ENCODE data around the gene AGBL1.

Gene AGBL1

DNA sequence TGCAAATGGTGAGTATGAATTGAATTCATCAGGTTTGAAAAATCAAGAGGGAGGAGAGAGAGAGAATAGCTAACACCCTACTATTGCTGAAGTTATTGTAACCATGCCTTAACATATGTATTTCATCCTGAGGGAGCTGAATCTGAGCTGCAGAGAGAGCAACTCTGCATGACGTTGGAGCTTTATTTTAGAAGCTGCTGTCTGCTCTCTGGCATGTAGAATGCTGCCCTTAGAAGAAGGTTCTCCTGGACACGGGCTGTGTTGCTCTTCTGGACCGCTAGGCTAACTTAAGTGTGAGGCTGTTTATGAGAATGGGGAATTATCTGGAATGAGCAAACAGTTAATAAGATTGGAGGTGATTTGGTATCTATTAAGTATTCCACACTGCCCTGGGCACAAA, 814.6 kb downstream of the AGBL1 start:
- in situ Hi-C loops (cut with MboI; ENCODE audit: low sequenced_read_pairs): no loop called here

DNA sequence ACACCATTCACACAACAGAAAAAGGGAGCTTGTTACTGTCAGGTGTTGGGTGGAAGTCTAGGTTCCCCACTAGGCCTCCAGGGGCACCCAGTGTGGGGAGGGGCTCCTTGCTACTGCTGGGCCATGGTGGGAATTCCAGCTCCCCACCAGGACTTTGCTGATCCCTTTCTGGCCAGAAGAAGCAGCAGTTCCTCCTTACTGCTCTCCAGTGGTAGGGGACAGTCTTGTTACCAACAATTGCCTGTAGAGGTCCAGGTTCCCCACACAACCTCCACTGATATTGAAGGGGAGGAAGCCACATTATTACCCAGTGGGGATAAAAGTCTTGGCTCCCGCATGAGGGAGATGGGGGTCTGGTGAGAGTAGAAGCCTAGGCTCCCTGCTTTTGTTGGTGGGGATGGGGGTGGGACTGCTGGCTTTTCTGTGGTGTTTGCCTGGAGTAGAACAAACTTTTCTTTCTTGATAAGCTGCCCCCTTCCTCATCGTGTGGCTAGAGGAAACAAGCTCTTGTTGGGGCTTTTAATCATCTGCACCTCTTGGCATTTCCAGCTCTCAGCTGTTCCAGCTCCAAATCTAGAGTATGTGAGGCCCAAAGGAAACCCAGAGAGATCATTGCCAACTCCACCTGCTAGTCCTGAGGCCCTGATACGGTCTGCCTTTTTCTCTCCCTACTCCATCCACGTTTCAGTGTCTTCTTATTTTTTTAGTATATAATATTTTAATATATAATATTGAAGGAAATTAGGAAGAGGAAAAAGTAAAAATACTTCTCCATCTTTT, 824.2 kb downstream of the AGBL1 start:
- in situ Hi-C loops (cut with MboI; ENCODE audit: low sequenced_read_pairs): no loop called here

DNA sequence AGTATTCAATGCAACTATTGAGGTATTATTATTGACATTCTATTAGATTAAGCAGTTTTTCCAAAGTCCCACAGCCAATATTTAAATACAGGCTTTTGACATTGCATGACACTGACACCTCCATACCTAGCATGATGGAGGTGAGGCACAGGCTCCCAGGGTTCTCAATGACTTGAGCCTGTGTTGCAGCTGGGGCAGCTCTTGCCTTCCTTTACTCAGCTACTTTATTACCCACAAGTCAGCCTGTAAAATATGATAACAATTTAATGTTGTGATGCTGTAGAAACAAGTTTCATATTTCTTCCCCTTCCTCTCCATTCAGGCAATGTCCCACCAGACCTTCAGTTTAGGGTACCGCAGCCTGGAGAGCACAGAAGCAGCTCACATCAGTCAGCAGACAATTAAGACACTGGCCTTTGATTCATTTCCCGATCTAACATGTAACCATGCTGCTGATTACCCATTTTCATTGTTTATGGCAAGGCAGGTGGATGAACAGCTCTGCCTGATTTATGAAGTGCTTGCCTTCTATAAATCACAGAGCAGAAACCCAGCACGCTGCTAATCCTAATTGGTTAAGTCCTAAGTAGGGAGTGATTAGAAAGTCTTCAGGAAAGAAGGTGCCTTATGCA, 826.1 kb downstream of the AGBL1 start:
- in situ Hi-C loops (cut with MboI; ENCODE audit: low sequenced_read_pairs): no loop called here

DNA sequence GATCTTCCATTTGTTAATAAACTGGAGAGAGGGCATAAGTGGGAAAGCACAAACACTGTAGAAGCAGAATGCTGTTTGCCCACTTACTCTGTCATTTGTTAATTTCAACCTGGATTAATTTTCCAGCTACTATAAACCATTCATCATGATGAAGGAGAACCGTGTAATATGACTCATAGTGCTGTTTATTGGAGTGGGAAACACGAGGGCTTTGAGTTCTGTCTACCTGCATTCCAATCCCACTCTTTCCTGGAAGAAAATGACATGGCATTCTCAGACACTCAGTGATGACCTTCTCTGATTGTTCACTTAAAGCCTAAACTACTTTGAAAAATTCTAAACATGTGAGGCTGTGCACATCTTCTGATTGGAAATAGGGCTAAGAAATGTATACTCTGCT, 826.7 kb downstream of the AGBL1 start:
- in situ Hi-C loops (cut with MboI; ENCODE audit: low sequenced_read_pairs): no loop called here

DNA sequence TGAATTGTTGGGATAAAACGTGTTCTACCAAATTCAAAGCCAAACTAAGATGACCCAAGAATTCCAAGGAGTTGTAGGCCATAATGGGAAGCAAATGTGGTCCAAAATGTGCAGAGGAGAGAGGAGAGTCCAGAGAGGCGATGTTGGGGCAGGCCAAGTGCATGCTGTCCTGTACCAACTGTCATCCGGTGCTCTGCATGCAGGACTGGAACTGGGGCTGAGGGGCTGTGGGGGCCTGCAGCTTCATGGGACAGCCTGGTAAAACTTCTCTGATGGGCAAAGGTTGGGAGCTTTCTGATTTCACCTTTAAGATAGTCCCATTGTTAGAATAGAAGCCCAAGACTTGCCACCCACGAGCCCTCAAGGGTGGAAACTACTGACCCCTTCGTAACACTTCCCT, 831.4 kb downstream of the AGBL1 start:
- in situ Hi-C loops (cut with MboI; ENCODE audit: low sequenced_read_pairs): no loop called here

DNA sequence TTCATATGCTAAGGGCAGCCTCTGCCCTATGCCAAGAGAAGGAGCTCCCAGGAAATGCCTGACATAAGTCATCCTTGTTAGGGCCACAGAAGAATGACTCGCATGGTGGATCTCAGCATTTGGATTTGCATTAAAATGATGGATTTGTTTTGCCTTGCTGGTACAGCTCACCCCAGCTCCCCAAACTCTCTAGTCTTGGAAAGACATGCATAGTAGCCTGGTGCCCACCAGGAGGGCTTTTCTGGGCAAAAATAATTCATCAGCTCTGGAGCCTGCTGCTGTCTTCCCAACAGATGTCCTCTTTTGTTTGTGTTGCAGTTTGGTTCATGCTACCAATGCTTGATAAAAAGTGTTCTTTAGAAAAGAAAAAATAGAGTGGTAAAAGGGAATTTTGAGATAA, 833.0 kb downstream of the AGBL1 start:
- in situ Hi-C loops (cut with MboI; ENCODE audit: low sequenced_read_pairs): no loop called here

DNA sequence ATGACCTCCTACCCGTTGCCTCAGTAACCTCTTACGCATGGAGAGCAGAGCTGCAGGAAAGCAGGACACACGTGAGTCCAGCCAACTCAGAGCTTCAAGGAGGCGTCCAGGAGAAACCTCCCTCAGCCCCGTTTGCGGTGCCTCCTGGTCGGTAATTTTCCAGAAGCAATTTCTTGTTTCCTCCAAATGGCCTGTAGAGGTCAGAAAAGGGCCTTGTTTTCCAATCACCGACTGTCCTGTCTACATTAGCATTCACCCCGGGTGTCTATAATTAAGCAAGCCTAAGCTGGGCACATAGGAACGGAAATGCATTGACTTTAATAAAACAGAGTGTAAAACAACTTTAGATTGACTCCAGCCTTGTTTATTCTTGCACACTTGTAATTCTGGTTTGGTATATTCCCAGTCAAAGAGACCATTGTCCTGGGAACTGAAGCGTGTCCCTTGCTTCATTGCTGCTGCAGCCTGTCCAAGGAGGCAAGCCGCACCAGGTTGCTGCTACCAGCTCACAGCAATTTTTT, 836.2 kb downstream of the AGBL1 start:
- in situ Hi-C loops (cut with MboI; ENCODE audit: low sequenced_read_pairs): no loop called here

DNA sequence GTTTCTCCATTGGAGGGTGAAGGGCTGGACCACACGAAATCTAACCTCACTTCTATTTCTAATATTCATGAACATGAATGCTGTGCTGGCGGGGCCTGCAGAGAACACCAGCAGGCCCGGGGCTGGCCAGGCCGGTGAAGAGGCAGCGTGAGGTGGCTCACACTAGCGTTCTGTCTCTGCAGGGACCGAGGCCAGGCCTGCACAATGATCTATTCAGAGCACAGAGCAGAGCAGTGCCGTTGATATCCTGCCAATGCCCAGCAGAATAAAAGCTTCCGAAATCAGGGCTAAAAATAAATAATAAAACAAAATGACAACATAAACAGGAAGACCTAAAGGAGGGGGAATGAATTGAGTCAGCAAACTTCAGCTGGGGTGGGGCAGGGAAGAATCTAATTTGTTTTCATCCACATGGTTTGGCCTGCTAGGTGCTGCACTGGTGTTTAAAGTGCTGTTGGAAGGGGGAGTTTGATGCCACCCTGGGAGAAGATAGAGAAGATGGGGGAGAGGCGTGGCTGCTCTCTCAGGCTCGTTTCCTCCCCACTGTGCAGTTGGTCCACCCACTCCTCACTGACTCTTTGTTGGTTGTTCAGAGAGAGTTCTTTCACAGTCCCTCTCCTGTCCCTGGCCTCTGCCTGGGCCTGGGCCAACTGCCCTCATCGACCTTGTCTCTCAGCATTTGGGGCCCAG, 837.1 kb downstream of the AGBL1 start:
- in situ Hi-C loops (cut with MboI; ENCODE audit: low sequenced_read_pairs): no loop called here

DNA sequence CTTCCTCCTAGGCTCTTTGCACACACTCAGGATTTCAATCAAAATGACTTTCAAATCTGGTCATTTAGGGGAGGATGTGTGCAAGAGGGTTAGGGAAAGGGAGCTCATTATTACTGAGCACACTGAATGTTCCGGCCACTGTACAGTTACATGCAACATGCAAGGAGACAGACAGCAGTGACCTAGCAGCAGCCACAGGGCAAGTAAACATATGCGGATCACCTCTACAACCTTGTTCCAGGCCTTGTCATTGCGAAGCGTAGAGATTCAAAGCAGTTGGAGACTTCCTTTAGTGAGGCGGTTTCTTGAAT, 837.6 kb downstream of the AGBL1 start:
- in situ Hi-C loops (cut with MboI; ENCODE audit: low sequenced_read_pairs): no loop called here

DNA sequence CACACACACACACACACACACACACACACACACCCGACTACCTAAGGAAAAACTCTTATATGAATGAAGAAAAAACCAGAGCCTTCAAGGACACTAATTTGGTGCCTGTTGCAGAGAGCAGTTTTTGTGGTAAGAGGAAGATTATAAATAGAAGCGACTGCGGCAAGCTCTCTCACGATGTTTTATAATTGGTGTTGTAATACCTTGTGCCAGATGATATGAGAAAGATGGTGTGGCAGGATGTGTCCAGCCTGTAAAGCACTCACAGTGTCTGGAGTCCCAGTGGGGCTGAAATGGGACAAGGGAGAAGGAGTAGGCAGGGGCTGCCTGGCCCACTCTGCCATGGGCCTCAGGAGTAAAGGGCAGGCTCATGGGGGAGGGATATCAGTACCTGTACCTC, 839.9 kb downstream of the AGBL1 start:
- in situ Hi-C loops (cut with MboI; ENCODE audit: low sequenced_read_pairs): no loop called here

DNA sequence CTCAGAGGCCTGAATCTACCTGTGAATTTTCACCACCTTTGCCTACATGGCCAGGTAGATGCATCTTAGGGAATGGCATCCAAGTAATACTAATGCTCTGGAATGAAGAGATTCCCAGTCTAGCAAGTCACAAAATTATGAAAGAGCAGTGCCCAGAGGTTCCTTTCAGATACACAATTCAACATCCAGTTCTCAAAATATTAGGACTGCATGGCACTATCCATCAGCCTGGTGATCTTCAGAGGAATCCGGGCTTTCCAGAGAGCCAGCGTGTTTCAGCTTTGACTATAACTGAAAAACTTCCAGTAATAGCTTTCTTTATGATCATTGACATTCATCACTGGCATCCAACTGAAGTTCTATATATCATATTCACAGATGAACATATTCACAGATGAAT, 849.8 kb downstream of the AGBL1 start:
- in situ Hi-C loops (cut with MboI; ENCODE audit: low sequenced_read_pairs): no loop called here

DNA sequence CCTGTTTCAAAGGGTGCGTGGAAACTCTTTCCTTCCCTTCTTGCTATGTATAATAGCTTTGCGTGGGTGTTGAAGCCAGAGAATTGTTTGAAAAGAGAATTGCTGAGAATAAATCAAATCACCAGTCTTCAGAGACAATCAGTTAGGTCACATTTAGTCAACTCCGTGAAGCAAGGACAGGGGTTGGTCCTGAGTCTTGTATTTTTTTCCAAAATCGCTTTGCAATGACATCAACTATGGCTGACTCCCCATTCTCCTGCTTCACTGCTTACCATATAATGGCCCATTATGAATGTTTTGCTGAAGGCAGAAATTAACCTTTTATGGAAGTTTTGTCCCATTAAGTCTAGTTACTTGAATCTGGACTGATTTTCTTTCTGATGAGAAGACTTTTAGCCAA, 852.8 kb downstream of the AGBL1 start:
- in situ Hi-C loops (cut with MboI; ENCODE audit: low sequenced_read_pairs): no loop called here

DNA sequence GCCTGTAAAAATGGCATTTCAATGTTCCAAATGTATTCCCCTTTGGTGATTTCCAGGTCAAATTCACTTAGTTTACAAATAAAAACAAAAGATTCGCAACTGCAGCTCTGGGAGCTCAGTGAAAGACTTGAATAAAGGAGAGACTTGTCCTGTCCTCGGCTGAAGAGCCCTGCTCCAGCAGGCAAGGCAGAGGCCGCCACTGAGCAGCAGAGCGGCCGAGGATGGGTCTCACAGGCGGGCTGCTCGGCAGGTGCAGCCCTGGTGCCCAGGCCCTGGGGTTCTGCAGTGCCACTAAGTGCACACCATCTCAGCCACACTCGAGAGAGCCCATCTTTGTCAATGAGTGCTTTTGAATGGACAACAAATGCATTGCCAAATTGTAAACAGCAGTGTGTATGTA, 856.2 kb downstream of the AGBL1 start:
- in situ Hi-C loops (cut with MboI; ENCODE audit: low sequenced_read_pairs): no loop called here

DNA sequence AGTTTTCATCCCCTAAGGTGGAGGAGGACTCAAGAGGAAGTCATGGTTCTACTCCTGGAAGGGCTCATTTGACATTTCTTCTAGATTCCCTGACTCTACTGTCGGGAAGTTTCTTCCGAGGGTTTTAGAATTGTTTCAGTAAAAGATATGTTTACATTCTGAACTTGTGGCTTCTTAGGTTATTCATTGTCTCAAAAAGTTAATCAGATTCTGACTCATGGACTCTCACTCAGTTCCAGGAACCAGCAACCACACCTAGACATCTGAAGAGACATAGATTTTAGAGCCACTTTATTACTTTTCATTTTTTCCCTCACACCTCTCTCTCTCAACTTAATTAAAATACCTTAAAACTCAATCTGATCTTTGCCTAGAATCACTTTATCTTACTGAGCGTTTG, 862.6 kb downstream of the AGBL1 start:
- in situ Hi-C loops (cut with MboI; ENCODE audit: low sequenced_read_pairs): no loop called here

DNA sequence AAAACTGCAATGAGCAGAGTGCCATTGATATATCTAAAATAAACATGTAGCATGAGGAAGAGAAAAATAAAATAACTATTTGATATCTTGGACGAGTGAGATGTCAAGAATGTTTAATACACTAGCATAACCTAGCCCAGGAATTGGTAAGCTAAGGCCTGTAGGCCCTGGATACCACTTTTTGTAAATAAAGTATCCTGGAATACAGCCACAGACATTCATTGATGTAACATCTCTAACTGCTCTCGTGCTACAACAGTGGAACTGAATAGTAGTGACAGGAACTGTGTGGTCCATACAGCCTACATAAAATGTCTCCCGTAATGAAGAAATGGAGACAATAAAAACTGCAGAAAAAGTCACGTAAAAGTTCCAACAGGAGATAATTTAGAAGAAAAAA, 869.0 kb downstream of the AGBL1 start:
- in situ Hi-C loops (cut with MboI; ENCODE audit: low sequenced_read_pairs): no loop called here

DNA sequence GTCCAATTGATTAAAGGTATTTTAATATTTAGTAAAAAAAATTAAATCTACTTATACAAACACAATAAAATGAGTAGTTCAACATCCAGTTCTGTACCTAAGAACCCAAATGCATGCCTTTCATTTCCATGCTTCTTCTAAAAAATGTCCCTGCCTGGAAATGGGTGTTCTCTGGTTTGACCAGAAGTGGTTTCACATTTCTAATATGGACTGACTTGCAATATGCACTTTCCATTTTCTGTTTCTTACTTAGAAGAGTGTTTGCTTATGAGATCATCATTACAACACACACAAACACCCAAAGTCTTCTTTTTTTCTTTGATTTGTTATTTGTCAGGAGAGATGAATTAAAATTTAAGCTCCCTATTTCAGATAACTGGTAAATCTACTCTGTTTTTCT, 879.6 kb downstream of the AGBL1 start:
- in situ Hi-C loops (cut with MboI; ENCODE audit: low sequenced_read_pairs): no loop called here

DNA sequence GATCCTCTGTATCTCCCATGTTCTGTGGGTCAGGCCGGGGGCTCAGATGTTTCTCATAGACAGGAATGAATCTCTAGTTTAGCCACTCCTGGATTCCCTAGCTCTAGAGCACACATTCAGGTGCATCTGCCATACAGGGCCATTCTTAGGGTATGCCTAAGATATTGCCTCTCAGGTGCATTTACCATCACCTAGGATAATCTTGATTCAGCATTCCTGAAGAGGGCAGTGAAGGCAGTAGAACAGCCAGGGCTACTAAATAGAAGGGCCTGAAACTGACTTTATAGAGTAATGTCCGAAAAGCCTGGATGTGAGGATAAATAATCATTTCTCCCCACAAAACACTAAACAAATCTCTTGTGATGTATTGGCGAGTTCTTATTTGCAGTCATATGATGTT, 882.0 kb downstream of the AGBL1 start:
- in situ Hi-C loops (cut with MboI; ENCODE audit: low sequenced_read_pairs): no loop called here

DNA sequence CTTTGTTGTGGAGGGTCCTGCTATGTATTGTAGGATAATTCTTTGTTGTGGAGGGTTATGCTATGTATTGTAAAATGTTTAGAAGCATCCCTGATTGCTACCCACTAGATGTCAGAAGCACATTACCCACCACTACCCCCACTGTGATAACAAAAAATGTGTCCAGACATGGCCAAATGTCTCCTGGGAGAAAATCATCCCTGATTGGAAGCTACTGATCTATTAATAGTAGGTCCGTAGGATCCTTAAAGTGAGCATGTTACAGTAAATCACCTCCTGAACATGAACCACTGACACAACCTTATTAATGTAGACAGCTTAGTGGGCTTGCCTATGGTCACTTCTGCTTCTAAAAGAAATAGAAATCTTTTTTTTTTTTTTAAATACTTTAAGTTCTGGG, 884.6 kb downstream of the AGBL1 start:
- in situ Hi-C loops (cut with MboI; ENCODE audit: low sequenced_read_pairs): no loop called here

DNA sequence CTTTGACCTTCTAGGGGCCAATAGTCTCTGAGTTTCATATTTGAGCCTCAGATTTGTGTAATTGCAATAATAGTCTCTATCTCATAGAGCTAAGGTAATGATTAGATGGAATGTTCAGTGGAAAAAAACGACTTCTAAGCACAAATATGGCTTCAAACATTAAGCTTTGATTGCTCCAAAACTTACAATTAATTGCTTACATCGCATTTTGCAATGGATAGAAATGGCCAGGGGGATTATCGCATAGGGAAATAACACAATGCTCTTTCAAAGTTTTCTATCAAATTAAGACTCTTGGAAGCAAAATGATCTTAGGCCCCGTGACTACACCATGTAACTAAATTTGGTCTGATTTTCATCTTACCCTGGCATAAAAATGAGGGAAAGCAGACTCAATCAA, 888.6 kb downstream of the AGBL1 start:
- in situ Hi-C loops (cut with MboI; ENCODE audit: low sequenced_read_pairs): no loop called here

DNA sequence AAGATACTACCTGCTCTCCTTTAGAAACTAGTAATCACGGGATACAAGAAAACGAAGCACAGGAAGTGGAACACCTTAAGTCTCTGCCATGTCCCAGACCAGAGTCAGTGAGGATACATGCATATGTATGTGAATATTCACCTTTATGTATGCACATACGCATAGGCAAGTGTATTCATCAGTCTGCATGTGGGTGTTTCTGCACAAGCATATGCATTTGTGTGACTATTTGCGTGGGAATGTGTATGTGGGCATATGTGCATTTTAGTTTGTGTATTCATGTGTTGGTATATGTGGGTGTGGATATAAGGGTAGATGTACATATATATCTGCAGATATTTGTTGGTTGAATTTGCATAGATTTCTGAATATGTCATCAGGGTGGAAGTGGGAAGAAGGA, 889.7 kb downstream of the AGBL1 start:
- in situ Hi-C loops (cut with MboI; ENCODE audit: low sequenced_read_pairs): no loop called here

DNA sequence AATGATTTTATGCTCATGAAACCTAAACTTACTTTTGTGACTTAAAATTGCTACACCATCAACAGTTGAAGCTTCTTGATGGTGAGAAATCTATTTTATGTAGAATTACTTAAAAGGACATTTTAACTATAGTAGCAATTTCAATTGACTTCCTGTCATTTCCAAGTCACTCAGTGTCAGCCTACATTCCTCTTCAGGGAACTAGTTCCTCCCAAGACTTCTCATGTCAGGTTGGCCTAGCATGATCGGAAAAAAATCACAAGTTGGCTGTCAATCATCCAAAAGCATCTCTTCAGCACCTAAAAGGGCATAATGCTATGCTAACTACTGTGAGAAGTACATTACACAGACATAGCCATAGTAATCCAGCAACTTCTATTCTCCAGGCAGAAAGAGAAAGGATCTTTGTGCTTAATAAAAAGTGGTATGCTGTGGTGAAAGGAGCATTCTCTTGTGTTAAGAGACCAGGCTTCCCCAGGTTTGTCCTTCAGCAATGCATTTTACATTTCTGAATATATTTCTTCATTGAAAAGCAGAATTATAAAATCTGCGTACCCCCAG, 893.7 kb downstream of the AGBL1 start:
- in situ Hi-C loops (cut with MboI; ENCODE audit: low sequenced_read_pairs): no loop called here

DNA sequence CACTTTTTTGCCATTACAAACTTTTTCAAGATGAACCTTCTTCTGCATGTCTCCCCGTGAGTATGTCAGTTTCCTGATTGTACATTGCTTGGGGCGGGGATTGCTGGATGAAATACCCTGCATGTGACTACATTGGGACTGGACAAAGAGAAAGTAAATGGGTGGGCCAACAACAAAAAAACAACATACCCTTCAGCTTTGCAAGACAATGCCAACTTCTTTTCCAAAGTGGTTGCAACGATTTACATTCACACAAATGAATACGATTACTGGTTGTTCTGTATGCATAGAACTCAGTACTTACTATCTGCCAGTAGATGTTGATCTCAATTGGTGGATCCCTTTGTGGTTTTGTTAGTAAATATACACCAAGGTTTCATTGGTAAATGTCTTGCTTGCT, 908.4 kb downstream of the AGBL1 start:
- in situ Hi-C loops (cut with MboI; ENCODE audit: low sequenced_read_pairs): no loop called here
